HG02623 (cell line): ENCODE results near the gene BBOF1.
A peak's percentile ranks its signal among the peaks of the same experiment; 100 is the strongest.

ENCODE experiments used
- ATAC-seq: cut with Tn5 transposase; IDR thresholded peaks from one replicate; pipeline ENCODE4 v1.9.1; 2021; ENCODE audit warnings: moderate library complexity; ENCODE audit not compliant: unreplicated experiment

The BBOF1 gene

DNA sequence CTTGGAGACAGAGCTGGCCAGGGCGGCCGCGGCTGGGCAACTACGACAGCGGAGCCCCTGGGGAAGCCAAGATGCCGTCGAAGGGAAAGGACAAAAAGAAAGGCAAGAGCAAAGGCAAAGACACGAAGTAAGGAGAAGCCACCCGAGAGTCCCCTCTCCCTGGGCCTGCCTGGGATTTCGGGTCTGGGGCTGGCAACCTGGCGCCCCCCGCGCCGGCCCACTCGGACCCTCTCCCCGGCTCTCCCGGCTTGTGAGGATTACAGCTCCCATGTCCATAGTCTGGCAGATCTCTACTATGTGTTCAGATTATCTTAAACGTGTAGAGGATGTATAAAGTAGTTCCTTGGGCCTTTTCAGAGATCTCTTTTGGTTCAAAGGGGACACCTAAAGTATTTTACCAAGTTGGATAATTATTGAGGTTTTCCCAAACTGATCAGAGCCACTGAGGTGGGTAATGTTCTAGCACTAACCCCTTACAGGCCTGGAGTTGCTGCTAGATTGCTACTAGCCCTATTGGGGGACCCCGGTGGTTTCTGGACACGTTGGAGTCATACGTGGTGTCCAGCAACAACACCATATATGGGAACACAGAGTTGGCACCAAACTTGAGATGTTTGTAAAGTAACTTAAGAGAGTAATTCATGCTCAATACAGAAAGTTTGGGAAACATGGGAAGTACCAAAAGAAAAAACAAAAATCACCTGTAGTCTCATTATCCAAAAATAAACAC is 424 bp downstream of the BBOF1 start:
- ATAC-seq, result no peak

DNA sequence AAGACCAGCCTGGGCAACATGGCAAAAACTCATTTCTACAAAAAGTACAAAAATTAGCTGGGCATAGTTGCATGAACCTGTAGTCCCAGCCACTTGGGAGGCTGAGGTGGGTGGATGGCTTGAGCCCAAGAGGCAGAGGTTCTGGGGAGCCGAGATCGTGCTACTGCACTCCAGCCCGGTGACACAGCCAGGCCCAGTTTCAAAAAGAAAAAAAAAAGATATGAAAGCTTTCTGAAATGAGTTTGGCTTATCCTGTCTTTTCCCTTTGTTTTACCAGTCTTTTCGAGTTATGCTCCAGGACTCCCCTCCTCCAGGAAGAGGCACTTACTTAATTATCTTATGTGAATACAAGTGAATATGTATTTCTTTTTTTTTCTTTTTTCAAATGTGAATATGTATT is 3.2 kb downstream of the BBOF1 start:
- ATAC-seq, result no peak

DNA sequence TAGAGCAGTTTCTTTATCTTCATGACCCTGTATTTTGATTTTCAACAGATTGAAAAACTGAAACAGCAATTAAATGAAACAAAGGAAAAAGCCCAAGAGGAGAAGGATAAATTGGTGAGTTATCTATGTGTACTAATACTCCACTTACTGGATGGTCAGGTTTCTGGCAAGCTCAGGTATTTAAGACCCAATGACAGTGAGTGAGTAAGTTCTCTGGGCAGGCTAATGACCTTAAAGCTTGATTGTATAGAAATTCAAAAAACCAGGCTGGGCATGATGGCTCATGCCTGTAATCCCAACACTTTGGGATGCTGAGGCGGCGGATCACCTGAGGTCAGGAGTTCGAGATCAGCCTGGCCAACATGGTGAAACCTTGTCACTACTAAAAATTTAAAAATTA is 10.0 kb downstream of the BBOF1 start:
- ATAC-seq, result no peak

GRCh38 chr14:74034572-74034971 is 15.4 kb downstream of the BBOF1 start:
- no peak for ATAC-seq

DNA sequence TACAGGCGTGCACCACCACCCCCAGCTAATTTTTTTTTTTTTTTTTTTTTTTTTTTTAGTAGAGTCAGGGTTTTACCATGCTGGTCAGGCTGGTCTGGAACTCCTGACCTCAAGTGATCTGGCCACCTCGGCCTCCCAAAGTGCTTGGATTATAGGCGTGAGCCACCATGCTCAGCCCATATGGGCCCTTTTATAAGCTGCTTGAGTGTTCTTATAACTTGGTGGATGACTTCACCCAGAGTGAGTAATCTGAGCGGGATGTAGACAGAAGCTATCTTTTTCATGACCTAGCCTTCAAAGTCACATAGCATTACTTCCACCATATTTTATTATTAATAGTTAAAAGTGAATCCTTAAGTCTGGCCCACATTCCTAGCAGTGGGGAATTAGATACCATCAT is 16.4 kb downstream of the BBOF1 start:
- ATAC-seq, result no peak

DNA sequence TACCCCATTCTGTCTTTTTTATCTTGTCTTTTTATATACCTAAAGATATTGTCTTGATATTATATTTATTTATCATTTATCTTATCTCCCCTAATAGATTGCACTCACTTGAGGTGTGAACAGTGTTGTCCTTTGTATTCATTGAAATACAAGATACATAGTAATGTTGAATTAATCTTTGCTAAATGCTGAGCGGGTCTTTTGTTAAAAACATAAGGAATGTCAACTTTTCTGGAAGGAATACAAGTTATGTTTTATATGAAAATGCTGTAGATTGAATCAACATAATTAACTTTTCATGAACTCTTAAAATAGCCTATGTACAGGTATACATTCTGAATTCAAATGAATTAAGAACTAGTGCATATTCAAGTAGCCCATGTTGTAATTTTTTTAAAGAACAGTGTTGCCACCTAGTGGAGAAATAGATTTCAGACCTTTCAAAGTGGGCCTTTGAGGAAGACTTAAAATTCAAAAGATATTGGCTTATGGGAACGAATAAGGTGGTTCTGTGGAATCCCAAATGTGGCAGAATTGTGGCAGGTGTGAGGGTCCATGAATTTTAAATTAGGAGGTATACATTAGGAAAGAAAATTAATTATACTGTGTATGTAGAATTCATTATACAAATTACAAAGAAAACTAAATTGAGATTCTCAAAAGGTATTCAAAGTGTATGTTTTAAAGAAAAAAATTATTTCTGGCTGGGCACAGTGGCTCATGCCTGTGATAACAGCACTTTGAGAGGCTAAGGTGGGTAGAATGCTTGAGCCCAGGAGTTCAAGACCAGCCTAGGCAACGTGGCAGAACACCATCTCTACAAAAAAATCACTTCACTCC is 19.1 kb downstream of the BBOF1 start:
- ATAC-seq, result no peak

DNA sequence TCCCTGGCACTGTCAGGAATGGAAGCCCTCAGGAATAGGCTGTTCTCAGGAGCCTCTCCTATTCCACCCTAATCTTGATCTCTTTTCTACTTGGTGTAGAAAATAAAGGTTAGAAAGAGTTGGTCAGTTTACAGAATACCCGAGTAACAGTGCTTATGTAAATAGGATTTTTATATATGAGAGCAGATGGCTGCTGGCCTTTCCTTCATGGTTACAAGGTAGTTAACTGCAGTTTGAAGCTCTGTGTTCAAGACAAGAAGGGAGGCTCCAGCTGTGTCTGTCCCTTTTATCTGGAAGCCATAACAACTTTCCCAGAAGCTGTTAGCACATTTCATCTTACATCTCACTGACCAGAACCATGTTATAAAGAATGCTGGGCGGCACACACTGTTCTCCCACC is 23.1 kb downstream of the BBOF1 start:
- no peak for ATAC-seq

- ATAC-seq, result no peak
These were observed 26.4 kb downstream of the BBOF1 start for GRCh38 chr14:74045522-74045921.

DNA sequence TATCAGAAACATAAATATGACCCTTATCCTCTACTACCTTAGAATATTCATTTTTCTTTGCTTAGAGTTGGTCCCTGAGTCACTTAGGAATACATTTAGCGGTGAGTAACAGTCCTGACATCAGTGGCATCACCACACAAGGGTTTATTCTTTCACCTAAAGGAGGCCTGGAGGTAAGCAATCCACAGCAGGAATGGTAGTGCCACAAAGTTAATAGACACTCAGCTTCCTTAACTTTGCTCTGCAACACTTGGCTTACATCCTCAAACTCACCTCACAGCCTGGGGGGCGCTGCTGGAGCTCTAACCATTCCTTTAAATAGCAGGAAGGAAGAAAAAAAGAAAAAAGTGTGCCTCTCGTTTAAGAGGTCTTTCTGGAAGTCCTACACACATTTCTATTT is 29.1 kb downstream of the BBOF1 start:
- ATAC-seq, result no peak

DNA sequence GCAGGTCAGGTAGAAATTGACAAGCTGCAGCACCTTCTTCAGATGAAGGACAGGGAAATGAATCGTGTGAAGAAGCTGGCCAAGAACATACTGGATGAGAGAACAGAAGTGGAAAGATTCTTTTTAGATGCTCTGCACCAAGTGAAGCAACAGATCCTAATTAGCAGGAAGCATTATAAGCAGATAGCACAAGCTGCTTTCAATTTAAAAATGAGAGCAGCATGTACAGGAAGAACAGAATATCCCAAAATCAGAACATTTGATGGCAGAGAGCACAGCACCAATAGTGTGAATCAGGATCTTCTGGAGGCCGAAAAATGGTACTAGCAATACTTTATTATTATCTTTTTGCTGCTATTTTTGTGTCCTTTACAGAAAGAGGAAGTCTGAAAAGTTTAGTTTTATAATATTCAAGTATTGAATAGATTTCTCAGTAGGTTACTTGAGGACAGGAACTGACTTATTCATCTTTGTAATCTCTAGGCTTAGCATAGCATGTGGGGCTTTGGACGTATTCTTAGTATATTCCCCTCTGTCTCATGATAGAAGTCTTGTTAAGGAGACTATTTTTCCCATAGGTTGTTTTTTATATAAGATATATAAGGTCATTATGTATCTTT is 30.8 kb downstream of the BBOF1 start:
- no peak for ATAC-seq

DNA sequence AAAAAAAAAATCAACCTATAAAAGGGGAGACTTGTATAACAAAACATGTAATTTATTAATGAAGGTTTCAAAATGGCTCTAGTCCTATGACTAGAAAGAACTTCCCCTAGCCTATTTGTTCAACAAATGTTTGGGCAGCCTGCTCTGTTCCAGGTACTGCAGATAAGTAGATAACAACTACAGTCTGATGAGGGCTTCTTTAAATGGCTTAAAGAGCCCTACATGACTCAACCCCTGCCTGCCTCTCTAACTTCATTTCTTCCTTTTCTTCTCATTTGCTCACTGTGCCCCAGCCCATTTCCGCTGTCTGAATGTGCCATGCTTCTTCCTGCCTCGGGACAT is 43.6 kb downstream of the BBOF1 start:
- ATAC-seq, result no peak

DNA sequence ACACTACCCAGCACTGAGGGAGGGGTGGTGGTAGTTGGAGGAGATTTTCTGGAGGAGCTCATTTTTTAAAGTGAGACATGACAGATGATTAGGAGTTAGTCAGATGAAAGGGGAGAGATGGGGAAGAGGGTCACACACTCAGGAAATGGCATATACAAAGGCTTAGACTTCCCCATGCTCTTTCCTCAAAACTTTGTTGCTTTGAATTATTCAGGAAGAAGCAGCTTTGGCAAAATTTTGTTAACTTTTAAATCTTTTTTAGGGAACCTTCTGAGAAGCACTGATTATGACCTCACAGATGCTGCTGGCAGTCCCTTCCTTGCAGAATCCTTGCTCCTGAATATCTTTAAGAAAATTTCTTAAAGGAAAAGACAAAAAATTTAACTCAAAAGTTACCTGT is 45.3 kb downstream of the BBOF1 start:
- ATAC-seq, result no peak

GRCh38 chr14:74064883-74065282 is 45.7 kb downstream of the BBOF1 start:
- no peak for ATAC-seq

DNA sequence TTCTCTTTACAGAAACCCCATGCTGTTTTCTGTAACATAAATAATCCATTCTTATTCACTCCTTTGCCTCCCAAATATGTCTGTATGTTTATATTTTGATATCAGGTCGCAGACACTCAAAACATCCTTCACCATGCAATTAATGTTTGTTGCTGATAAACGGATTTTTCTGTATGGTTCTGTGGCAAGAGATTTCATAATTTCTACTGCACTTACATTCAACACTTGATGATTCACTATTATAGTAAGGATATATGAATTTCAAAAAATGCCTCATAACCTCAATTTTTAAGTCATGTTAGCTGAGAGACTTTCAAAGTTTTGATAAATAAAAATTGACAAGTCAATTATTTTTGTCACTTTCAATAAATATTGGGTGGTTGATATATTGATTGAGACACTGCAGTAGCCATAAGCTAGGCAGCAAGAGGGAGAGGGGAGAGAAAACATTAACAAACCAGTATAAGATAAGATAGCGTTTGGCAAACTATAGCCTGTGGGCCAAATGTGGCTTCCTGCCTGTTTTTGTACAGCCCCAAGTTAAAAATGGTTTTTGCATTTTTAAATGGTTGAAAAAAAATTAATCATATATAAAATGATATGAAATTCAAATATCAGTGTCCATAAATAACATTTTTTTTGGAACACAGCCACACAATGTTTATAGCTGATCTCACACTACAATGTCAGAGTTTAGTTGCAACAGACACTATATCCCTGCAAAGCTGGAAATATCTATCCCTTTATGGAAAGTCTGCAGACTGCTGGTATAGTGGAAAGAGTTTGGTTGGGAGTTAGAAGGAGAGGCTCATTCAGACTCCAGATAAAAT is 46.8 kb downstream of the BBOF1 start:
- no peak for ATAC-seq

DNA sequence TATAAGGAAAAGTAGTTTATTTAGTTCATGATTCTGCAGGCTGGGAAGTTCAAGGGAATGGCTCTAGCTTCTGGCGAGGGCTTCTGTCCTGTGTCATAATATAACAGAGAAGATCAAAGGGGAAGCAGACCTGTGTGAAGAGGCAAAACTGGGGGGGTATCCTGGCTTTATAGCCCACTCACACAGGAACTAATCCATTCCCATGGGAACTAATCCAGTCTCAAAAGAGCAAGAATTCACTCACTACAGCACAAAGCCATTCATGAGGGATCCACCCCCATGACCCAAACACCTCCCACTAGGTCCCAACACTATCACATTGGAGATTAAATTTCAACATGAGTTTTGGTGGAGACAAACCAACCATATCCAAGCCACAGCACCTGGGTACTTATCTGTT is 58.3 kb downstream of the BBOF1 start:
- no peak for ATAC-seq

GRCh38 chr14:74080820-74081460 is 61.8 kb downstream of the BBOF1 start:
- ATAC-seq, result no peak

DNA sequence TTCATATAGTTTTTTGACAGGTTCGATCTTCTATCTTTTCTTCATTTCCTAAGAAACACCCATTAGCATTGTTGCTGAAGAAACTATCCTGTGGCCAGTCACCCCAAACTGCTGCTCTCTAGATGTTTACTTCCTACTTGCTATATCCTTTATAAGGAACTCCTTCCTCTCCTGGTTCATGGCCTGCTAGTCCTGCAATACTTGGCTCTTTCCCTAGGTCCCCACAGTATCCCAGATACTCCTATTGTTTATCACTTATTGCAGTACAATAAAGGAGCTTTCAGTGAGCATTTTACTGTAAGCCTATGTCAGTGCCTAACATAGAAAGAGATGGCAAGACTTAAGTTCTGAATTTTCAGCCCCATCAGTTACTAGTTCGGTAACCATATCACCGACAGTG is 62.3 kb downstream of the BBOF1 start:
- ATAC-seq, result no peak

GRCh38 chr14:74083161-74083560 is 64.0 kb downstream of the BBOF1 start:
- ATAC-seq, result no peak

- peak; percentile 3 for ATAC-seq
These were observed 64.7 kb downstream of the BBOF1 start for GRCh38 chr14:74083784-74084276.

- ATAC-seq, result peak; percentile 90
These were observed 65.3 kb downstream of the BBOF1 start, which contains the start of the genes ALDH6A1 and LIN52 for GRCh38 chr14:74084277-74085046. Gene ALDH6A1, minus strand, starts transcription at chr14:74084453. Its CDS starts 59 bp downstream, at chr14:74084394. Gene LIN52, plus strand, starts transcription at chr14:74084956. Its CDS starts 19 bp downstream, at chr14:74084975.
